NCI-H345 treated with DMSO at 0.1 percent for 48 hours (cell line): ENCODE measurements around the gene PMVK.

Source experiments
- DNase-seq: peaks from one replicate; lab custom pipeline; 2025; ENCODE audit not compliant: unreplicated experiment; lab: John Stamatoyannopoulos, UW

The PMVK gene

DNA sequence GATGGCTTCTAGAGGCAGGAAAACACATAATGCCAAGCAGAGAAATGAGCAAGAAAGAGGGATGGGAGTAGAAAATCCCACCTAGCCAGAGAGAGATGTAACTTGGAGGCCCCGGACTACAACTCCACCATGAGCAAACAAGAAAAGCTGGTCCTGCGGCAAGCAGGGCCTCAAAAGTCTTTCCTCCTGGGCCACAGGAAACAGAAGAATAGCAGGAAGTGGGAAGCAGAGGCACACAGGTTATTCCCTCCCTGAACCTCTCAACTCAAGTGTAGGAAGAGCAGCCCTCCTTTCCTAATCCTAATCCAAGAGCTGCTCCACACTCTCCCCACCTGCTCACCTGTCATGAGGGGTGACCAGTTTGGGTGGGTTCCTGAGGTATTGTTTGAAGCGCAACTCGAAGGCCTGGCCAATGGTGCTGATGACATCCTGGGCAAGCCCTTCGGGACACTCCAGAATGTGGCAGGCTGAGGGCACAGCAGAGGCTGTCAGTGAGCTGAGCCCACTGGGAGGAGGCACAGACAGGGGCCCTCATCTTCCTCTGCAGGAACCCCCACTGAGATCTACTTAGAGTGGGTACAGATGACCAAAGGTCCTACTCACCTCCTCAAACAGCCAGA lies 30.9 kb upstream of the PMVK start:
- no peak for DNase-seq

- no peak for DNase-seq
Observed at GRCh38 chr1:154966111-154966510, 29.6 kb upstream of the PMVK start.

DNA sequence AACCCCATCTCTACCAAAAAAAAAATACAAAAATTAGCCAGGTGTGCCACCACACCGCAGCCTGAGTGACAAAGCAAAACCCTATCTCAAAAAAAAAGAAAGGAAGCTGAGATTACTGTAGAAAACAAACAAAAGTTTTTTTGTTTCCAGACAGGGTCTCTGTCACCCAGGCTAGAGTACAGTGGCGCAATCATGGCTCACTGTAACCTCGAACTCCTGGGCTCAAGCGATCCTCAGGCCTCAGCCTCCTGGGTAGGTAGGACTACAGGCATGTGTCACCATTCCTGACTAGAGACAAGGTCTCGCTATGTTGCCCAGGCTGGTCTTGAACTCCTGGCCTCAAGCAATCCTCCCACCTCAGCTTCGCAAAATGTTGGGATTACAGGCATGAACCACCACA lies 27.8 kb upstream of the PMVK start:
- DNase-seq, result no peak

DNA sequence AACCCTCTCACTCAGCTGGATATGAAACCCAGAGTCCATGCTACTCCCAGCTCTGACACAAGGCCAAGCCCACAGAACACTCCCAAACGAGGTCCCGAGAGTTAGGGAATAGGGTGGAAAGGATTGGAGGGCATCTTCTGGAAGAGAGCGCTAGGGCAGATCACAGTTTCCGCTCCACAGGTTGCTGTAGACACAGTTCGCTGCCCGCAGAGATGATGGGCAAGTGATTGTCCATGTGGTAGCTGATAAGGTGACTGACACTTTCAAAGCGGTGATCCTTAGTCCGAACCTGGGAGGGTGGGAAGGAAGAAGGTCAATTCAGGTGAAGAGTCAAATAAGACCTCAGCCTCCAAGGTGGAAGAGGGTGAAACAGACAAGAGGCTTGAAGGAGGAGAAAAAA lies 27.1 kb upstream of the PMVK start:
- no peak for DNase-seq

DNA sequence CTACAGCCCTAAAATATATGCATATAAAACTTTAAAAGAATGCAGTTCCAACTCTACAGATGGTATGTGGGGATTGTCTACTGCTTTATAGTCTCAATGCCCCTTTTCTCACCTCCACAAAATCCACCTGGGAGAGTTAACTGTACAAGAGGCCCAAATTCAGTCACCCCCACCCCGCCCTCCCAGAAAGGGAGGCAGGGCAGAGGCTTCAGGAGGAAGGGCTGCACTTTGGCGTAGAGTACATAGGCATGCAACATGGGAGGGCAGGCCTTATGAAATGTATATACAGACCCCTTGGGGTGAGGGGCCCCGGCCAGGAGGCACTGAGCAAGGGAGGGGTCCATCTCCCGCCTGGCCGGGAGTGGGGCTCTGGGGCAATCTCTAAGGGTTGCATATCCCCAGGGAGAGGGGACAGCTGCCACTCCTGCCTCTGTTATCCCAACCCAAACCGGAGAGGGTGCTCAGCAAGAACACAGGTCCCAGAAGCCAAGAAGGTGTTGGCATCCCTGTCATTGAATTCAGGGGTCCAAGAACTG lies 26.3 kb upstream of the PMVK start:
- DNase-seq, result no peak

DNA sequence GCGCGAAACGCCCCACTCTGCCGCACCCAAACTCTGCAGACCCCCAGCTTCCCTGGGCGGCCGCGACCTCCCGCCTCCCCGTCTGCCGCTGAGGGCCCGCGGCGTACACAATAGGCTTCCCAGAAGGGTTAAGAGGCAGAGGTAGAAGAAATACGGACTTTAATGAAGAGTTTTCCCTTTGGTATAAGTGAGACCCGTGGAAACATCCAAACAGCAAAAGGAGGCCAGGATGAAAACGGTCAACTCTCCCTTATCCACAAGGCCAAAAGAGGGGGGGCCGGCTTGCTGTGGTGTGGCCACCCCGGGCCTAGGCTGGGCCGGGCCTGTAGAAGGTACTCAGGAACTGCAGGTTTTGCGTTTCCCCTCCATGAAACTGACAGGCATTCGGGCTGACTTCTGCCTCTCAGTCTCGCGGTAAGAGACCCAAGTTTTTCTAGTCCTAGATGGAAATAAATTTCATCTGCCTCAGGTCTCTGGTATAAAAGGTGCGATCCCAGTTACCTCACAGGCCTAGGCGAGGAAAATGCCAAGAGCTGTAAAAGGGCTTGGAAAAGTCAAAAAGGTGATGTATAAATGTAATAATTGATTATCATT lies 25.7 kb upstream of the PMVK start:
- peak; percentile 56 for DNase-seq

GRCh38 chr1:154961207-154962155 lies 25.0 kb upstream of the PMVK start, which contains the start of gene PYGO2:
Gene PYGO2 (minus strand): TSS chr1:154961782. CDS start chr1:154961576, 206 bp downstream.
- DNase-seq, result peak; percentile 83

DNA sequence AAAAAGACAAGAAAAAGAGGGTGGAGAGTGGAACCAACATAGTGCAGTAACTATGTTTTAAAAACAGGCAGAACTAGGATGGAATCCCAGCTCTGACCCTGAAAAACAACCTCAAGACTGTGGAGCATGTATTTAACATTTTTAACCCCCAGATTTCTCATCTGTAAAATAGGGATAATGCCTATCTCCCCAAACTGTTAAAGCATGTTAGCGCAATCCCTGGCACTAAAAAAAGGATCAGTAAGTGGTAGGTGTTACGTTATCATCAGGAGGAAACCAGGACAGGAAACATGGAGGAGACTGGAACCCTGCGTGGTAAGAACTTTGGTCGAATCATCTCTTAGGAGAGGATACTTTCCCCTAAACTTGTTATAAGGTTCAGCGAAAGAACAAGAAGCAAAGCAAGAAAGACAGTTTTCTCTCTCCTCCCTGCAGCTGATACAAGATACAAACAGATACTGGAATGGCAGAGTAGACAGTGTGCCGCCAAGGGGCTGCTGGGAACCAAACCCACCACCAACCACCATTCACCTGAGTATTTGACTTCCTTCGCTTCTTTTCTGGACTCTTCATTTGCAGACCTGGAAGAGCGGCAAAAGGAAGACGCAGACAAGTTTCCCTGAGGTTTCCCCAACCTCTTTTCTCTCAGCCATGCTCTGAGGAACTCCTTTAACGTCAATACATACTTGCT lies 24.1 kb upstream of the PMVK start:
- no peak for DNase-seq

GRCh38 chr1:154959426-154959780 lies 22.9 kb upstream of the PMVK start:
- no peak for DNase-seq

- no peak for DNase-seq
Observed at GRCh38 chr1:154958681-154959425, 22.3 kb upstream of the PMVK start.

DNA sequence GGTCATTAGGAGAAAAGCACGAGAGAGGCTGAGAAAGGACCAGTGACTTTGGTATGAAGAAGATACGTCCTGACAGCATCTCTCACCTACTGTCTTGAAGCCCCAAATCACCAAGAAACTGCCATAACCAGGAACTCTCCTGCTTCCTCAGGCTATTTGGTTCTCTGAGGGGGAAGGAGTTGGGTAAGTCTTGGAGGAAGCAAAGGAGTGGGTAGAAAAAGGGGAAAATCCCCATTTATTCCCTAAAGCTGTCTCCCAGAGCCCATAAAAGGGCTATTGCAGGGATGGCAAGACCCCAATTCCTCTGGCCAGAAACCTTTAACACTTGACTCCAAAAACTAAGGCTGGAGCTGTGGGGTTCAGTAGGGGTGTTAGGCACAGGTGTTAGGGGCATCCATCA lies 21.5 kb upstream of the PMVK start:
- no peak for DNase-seq

DNA sequence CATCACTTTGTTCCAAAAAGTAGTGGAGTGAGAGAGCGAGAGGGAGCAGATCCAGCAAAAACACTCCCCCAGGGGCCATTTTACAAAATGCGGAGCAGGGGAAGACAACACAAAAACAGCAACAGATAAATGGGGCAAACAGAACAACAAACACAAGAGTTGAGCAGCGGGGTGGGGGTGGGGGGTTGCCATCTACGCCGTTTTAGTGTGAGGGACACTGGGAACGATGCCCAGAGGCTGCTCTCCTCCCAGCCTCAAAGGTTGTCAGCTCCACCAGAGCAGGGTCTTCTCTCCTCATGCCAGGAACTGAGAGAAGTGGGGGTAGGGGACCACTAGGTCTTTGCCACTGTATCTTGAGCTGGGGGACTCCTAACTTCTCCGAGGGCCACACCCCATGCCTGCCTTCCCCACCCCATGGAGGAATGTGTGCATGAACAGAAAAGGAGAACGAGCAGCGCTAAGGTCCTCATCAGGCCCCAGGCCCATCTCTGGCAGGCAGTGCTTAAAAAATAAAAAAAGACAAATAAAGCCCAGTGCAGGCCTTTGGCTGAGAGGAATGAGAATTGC lies 20.7 kb upstream of the PMVK start:
- DNase-seq, result no peak

DNA sequence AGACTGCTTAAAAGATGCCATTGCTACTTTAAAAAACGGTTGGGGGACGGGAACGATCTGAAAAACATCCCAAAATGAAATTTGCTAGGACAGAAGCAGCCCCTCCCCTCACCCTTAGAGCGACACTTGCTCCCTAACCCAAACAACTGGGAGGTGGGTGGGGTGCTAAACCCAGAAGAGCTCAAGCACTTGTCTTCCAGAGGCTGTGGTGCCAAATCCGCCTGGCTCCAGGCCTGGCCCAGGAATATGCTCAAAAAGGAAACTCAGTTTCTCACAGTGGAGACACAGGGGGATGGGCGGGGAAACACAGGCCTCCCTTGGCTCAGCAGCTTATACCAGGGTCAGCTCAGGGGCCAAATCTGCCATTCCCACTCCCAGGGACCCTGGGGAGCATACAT lies 20.0 kb upstream of the PMVK start:
- no peak for DNase-seq

DNA sequence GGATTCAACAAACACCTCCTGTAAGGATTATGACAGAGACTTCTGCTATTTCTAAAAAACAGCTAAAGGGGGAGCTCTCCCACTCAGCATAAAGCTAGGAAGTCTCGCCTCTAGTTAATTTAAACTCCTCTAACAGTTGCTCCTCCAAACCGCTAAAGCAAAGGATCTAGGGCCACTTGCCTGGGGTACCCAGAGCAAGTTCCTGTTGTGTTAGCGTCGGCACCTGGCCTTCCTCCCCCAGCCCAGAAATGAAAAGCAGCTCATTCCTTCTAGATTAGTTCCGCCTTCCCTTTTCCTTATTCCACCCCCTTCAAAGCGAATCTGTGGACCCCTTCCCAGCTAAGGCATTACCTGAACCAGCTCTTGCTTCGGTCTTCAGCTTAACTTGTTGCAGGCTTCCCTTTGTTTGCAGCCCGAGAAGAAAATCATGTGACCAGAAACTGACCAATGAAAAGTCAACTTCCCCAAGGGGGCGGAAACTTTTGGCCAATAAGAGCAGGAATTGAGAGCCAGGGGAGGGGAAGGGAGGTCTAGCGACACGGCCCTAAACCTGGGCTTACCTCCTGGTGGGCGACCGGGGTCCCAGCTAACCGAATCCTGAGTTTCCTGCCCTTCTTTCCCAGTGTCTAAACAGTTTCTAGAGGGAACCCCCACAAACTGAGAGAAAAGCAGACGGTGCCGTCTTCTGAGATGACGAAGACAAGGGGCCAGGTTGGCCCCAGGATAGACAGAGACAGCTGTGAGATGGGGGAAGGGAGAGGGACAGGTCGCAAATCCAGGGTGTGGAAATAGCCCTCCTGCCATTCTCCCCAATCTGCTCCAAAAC lies 19.4 kb upstream of the PMVK start, which contains the start of gene PBXIP1:
Gene PBXIP1 (minus strand): TSS at position 382 of the 826 bp plus-strand sequence. CDS start 2,378 bp downstream, outside the sequence.
- peak; percentile 99 for DNase-seq

GRCh38 chr1:154955039-154955717 lies 18.7 kb upstream of the PMVK start:
- peak; percentile 37 for DNase-seq

GRCh38 chr1:154954541-154954940 lies 18.0 kb upstream of the PMVK start:
- no peak for DNase-seq

DNA sequence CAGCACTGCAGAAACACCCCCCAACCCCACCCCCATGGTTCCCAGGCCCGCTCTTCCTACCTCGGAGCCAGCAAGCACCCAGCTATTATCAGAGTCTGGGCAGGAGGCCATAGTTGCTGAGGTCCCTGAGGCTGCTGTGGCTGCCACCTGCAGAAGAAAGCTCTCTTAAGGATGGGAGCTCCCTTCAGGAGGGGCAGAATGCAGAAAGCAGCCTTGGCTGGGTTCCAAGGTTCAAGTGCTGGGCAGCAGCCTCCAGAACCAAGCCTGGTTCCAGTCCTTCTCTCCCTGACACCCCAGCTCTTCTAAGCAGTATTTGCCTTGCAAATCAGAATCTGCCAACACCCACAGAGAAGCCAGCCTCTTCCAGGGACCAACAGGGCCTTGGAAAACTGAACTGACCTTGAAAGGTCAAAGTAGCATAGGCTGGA lies 17.1 kb upstream of the PMVK start:
- DNase-seq, result no peak

DNA sequence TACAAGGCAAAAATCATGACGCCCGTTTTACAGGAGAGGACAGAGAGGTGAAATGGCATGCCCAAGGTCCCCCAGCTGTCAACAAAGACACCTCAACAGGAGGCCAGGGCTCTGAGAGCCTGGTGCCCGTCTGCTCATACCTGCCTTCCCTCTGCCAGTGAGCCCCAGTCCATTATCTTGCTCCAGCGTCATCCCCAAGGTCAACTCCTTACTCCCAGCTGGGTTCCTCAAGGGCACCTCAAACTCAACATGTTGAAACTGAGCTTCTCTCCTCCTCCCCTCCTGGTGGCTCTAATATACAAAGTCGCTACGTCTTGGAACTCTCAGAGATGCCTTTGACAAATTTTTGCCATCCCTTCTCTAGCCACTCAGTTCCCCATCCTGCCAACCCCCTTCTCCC lies 16.1 kb upstream of the PMVK start:
- no peak for DNase-seq
